HG03571 (cell line): ENCODE results near the gene TPSAB1.

Experiments used
- ATAC-seq: cut with Tn5 transposase; IDR thresholded peaks from one replicate; pipeline ENCODE4 v1.9.1; 2021; ENCODE audit not compliant: unreplicated experiment

Gene TPSAB1

GRCh38 chr16:1283296-1283695 lies 42.8 kb downstream of the TPSAB1 start:
- no peak for ATAC-seq

- ATAC-seq, result no peak
Observed at GRCh38 chr16:1283996-1284616, 43.6 kb downstream of the TPSAB1 start.

GRCh38 chr16:1285669-1286512 lies 45.4 kb downstream of the TPSAB1 start:
- no peak for ATAC-seq

- ATAC-seq, result no peak
Observed at GRCh38 chr16:1286513-1287094, 46.1 kb downstream of the TPSAB1 start.

GRCh38 chr16:1287982-1288670 lies 47.6 kb downstream of the TPSAB1 start:
- no peak for ATAC-seq

GRCh38 chr16:1288813-1289476 lies 48.4 kb downstream of the TPSAB1 start:
- no peak for ATAC-seq

GRCh38 chr16:1289477-1289866 lies 49.0 kb downstream of the TPSAB1 start:
- ATAC-seq, result no peak

- no peak for ATAC-seq
Observed at GRCh38 chr16:1290063-1290501, 49.6 kb downstream of the TPSAB1 start.

GRCh38 chr16:1290860-1291575 lies 50.5 kb downstream of the TPSAB1 start:
- no peak for ATAC-seq

- ATAC-seq, result no peak
Observed at GRCh38 chr16:1291576-1291974, 51.1 kb downstream of the TPSAB1 start.
